ENCODE results near the gene EMB.

DNA sequence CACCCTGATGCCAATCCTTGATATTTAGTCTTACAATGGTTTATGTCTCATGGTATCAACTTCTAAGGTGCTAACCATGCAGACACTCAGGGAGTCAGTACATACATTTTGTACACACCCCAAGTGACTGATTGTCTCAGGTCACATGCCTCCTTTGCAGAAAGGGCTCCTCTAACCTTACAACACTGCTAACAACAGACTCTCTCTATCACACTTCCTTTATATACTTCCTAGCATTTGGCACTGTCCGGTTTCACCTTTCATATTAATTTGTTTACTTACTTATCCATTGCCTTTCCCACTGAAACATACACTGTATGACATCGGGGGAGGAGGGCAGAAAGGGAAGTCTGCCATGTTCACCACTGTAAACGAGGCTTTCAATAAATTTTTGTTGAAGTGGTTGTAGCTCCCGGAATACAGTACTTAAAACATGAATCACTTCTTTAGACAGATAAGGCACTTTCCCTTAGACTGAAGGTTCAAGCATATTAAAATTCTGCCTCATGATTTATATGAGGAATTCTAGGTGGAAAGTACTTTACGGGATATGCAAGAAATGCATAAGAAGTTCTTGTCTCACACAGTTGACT is 20.6 kb downstream of the EMB start:
- no peak for TF ChIP-seq CTCF (IDR thresholded peaks at IDR 0.05; ENCODE audit: poor library complexity)
- no peak for TF ChIP-seq EZH2 (IDR thresholded peaks at IDR 0.05; ENCODE audit: borderline replicate concordance)
- TF ChIP-seq EZH2phosphoT487 (IDR thresholded peaks at IDR 0.05; ENCODE audit: low read depth, severe bottlenecking, unreplicated experiment): no peak

All from hepatocyte (in vitro differentiated cells).